NOMO-1 treated with dmso at 0.1 percent for 144 hours (cell line): Measurements from ENCODE around the gene MEIS1.

Experiments used
- DNase-seq: peaks from one replicate; lab custom pipeline; 2025; ENCODE audit not compliant: unreplicated experiment; lab: John Stamatoyannopoulos, UW

The MEIS1 gene

GRCh38 chr2:66506265-66506664 is 71.3 kb downstream of the MEIS1 start:
- DNase-seq: no peak

GRCh38 chr2:66507673-66508201 is 72.8 kb downstream of the MEIS1 start:
- DNase-seq: no peak

DNA sequence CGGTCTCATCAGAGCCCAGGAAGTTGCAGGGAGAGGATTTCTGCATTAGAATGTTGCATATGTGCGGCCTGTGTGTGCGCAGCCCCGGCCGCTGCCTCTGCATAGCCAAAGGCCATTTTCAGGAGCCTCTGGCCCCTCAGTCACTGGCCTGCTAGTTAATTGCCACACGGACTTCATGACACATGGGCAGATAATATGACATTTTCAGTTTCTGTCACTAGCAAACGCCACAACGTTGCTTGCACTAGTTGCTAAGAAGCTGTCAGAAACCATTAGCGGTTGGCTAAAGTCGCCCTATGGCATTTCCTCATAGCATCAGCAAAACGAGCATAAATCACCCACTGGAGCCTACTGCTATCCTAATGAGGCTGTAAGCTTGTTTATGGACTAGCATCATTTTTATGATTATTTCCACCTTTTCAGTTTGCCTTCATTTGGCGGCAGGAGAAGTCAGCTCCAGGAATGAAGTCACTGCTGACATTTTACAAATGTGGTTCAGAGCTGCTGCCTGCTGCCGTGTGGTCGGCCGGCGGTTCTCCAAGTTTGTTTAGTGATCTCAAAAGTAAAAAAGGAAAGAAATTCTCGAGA is 73.7 kb downstream of the MEIS1 start:
- peak; percentile 66 for DNase-seq

DNA sequence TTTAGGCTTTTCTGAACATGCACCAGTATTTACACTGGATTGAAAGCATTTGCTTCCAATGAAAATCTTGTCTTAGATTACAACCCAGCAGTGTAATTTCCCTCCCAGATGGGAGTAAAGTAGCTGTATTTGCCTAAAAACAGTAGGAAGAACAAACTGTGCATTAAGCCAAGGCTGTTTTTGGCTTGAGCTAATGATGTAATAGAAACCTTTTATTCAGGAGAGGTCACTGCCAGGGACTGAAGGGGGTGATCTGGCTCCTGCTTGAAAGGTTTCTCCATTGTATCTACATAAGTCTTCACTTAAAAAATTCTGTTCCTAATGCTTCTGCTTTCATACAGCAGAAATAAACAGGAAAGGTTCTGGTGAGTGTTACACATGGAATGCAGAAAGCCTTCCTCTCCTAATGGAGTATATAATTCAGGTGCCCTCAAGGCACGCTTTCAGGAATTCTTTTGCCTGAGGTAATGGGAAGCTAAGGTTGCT is 74.4 kb downstream of the MEIS1 start:
- no peak for DNase-seq

DNA sequence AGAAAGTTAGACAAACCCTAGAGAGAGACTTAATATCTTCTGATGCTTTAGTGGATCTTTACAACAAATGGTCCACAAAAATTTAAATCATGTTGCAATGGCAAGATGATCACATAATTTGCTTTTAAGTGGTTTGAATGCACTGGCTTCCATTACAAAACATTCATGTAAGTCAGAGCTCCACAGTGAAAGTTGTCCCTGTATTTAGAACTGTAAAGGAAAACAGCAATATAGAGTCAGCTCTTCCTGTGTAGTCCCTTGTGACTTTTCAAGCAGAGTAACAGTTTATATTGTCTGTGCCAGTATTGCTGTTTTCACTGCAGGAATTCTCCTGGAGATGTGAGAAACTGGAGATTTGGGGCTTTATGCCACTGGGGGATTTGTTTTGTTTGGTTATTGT is 77.7 kb downstream of the MEIS1 start:
- DNase-seq: no peak

DNA sequence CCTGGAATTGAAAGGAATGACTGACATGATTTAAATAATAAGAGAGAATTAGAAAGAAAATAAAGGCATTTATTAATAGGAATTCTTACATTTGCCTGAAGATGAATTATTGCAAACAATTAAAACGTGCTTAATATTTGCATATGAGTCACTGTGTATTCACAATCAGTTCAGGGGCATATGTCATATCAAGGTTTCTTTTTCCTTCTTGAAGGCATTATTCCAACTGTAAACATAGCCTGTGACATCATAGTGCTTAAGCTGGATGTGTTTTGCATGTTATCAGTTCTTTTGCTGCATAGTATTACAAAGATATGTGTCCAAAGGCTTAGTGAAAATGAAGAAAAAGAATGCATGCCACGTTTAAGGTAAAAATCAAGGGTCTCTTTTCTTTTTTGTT is 80.8 kb downstream of the MEIS1 start:
- no peak for DNase-seq

- no peak for DNase-seq
These were observed 81.6 kb downstream of the MEIS1 start for GRCh38 chr2:66516499-66516898.

DNA sequence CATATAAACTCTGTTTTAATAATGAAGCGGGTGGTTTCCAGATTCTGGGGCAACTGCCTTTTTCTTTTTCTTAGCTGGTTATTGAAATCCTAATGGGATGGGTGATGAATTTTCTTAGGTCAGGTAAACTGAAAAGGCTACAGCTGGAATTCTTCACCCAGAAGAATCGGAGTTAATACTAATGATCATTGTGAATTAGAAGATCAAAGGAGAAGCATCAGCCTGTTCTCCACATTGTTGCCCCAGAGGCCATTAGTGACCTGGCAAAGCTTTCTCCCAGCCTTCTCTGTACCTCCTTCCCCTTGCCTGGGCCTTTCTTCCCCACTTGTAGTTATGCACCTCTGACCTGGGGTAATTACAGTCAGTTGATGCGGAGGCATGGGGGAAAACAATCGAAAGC is 82.8 kb downstream of the MEIS1 start:
- DNase-seq: no peak

GRCh38 chr2:66519264-66519843 is 84.4 kb downstream of the MEIS1 start:
- DNase-seq: no peak

GRCh38 chr2:66521291-66521922 is 86.5 kb downstream of the MEIS1 start:
- DNase-seq: no peak

DNA sequence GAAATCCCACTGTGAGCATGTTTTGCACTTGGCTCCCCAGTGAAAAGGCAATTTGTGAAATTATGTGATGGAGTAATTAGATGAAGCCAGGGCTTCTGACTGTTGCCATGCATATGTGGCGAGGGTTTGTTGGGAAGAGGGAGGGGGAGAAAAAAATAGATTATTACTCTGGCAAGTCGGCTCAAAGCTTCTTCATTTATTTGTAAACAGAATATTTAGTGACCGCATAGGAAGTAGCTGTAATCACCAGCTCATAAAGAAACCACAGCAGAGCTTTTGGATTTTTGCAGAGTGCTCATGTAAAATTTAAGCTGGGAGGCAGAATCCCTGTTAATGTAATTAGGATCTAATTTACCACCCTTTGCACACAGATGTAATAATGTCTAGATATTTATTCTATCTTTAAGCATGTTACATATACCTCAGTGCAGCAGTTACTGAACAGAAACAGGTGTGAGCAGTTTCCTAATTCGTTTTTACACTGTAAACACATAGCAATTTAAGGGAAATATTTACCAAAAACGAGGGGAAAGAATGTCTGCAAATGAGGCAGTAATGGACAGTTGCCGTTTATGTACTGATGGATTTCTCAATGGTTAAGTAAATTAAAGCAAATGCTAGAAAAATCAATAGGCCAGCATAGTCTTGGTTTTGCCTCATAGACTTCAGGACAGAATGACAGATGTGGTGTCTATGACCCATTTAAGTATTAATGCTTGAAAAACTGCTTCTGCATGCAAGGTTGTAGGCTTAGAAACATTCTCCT is 87.9 kb downstream of the MEIS1 start:
- DNase-seq: no peak

DNA sequence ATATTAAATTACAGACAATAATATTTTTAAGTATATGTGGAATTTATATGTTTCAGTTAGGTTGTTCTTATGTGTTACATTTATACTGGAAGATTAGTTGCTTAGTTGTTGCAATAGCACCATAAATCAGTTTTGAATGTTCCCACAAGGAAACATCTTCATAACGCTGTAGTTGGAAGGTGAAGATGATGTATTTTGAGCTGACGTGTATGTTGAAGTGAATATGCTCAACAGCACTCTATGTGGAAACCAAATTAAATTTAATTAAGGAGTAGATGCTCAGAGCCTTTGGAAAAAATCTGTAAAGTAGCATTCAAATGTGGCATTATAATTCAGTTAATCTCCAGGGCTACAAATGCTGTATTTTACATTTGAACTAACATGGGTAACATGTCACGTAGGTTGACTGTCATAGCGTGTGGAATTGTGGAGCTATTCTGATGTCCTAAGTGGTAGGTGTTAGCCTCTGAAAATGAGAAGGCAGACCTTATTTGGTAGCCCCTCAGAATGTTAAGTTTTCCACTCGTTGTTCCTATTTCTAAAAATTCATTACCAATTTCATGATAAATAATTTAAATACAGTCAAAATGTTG is 88.5 kb downstream of the MEIS1 start:
- no peak for DNase-seq

DNA sequence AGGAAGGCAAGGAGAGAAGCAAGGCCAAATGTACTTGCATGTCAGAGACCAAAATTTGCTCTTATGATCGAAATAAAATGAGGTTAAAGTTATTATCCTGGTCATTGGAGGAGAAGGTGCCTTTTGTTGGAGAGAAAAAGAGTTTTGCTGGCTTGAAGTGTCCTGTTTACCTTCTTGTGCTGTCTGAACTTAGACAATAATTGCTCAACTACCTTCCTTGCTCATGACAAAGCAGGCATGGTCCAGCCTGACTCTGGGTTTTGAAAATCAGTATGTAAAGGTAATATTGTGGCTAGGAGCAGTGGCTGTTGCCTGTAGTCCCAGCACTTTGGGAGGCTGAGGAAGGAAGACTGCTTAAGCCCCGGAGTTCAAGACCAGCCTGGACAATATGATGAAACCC is 89.1 kb downstream of the MEIS1 start:
- DNase-seq: no peak

- no peak for DNase-seq
These were observed 90.7 kb downstream of the MEIS1 start for GRCh38 chr2:66525606-66526005.

- DNase-seq: no peak
These were observed 91.3 kb downstream of the MEIS1 start for GRCh38 chr2:66526180-66526579.

DNA sequence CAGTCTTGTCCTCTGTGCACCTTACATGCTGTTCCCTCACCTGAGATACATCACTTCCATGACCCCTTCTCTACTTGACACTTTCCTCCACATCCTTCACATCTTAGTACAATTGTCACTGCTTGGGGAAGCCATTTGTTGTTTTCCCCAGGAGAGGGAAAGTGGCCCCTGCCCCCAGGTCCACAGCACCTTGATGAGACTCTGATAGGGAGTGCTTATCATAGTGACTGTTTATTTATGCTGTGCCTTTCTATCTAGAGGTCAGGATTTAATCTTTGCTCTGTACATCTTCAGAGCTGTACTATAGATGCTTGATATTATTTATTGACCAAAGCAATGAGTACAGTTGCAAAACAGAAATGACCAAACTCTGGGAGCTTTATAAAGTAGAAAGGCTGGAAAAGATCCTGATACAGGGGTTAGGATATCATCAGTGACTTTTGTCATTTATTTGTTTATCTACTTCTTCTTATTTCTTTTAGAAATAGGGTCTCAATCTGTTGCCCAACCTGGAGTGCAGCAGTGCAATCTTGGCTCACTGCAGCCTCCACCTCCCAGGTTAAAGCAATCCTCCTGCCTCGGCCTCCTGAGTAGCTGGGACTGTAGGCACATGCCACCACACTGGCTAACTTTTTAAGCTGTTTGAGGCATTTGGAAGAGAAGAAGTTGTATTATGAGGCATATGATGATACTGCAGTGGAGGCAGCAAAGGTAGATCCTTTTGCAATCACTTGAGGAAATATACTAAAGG is 94.2 kb downstream of the MEIS1 start:
- no peak for DNase-seq

DNA sequence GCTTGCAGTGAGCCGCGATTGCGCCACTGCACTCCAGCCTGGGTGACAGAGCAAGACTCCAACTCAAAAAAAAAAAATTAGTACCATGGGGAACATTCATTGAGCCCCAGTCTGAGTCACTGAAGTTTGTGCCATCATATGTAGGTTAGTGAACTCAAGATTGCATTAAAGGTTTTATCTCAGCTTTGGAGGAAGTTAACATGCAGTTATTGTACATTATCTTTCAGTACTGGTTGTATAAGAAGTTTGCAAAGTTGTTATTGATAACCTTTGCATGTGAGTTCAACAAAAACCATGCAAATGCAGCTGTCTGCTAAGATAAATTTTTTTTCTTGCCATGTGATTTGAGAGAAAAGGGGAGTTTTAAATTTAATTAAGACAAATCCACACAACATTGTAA is 95.7 kb downstream of the MEIS1 start:
- DNase-seq: no peak

GRCh38 chr2:66531155-66531554 is 96.2 kb downstream of the MEIS1 start:
- no peak for DNase-seq

GRCh38 chr2:66531567-66531966 is 96.6 kb downstream of the MEIS1 start:
- no peak for DNase-seq

GRCh38 chr2:66532972-66533868 is 98.3 kb downstream of the MEIS1 start:
- no peak for DNase-seq
